GM12892 (cell line): ENCODE results near the gene CCDC30.

Experiments used
- POLR2A ChIP-seq: IDR thresholded peaks from 2 replicates; pipeline ENCODE4 v1.6.1; 2011; ENCODE audit warnings: low read depth, low read length, control low read depth
- POLR2AphosphoS5 ChIP-seq: IDR thresholded peaks from 2 replicates; pipeline ENCODE4 v1.6.1; 2011; ENCODE audit warnings: low read depth, low read length, control low read depth

- TF ChIP-seq POLR2AphosphoS5, result no peak
- no peak for TF ChIP-seq POLR2A
Measured at GRCh38 chr1:42552636-42553035, 89.5 kb downstream of the CCDC30 start.
